Thyroid gland (tissue), 4 donors: Measurements from ENCODE around the gene ANKZF1. TPM values are rescaled to one million over a fixed set of nuclear protein-coding genes. Genes with fewer than 3 reads are reported as not detected.

Source experiments
- DNase-seq, 2 donors: peaks; one replicate each; pipeline ENCODE4 v3.0.0-alpha.2; 2019
- H3K27ac ChIP-seq, 3 donors: fragments of 200-600 bp; sonication (generic); 1 replicate in 2 of 3; 2 replicates in 1 of 3; pipeline ENCODE4 v1.5.1; 2016 to 2019; ENCODE audit warnings: mild to moderate bottlenecking in 1 of 3, moderate library complexity in 1 of 3
- H3K27me3 ChIP-seq: fragments of 200-600 bp; sonication (generic); one replicate; pipeline ENCODE4 v1.5.1; 2019
- H3K36me3 ChIP-seq, 2 donors: fragments of 200-600 bp; sonication (generic); one replicate each; pipeline ENCODE4 v1.5.1; 2016 to 2019
- H3K4me1 ChIP-seq, 2 donors: fragments of 200-600 bp; sonication (generic); one replicate each; pipeline ENCODE4 v1.5.1; 2017 to 2019
- H3K4me3 ChIP-seq, 3 donors: fragments of 200-600 bp; sonication (generic); replicated peaks in 1 of 3; 1 replicate in 2 of 3; 2 replicates in 1 of 3; pipeline ENCODE4 v1.5.1; 2016; ENCODE audit warnings: mild to moderate bottlenecking in 1 of 3
- H3K9me3 ChIP-seq: fragments of 200-600 bp; sonication (generic); one replicate; pipeline ENCODE4 v1.5.1; 2017
- POLR2A ChIP-seq, 2 donors: fragments of 450-650 bp; IDR thresholded peaks; one replicate each; pipeline ENCODE4 v1.6.1; 2017; ENCODE audit warnings: antibody characterized with exemption in 2 of 2, mild to moderate bottlenecking in 2 of 2, moderate library complexity in 1 of 2
- WGBS, 2 donors: methylation state at CpG; one replicate each; pipeline ENCODE4 v1.1.5; 2017; 5-methylcytosine and 5-hydroxymethylcytosine counted together
- intact Hi-C: fragments of 100-400 bp; cut with DNase I; formaldehyde crosslinking; loops from one replicate; pipeline ENCODE4 v1.15.1; 2023
- total RNA-seq, 4 donors: library from RNA; depleted of rRNA; stranded (reverse); fragments of >200 nt; gene quantifications; one replicate each; pipeline ENCODE4 v1.2.3, GENCODE V29; 2016
- TF ChIP-seq, protein P1 (sequence below), 6 experiments: fragments of 200-600 bp in 3 of 6; fragments of 450-650 bp in 3 of 6; sonication (generic) in 3 of 6; IDR thresholded peaks; one replicate each; pipeline ENCODE4 v1.5.1; 2016 to 2019; ENCODE audit warnings: antibody characterized with exemption in 6 of 6, mild to moderate bottlenecking in 2 of 6, inconsistent platforms in 1 of 6, moderate library complexity in 1 of 6

ANKZF1 gene
- total RNA-seq, 4 donors from 2014 or later, result 38.1 to 66.4 (median 45.5) TPM

GRCh38 chr2:219221957-219222518 lies 7.6 kb upstream of the ANKZF1 start:
- intact Hi-C loops, result no loop called here

DNA sequence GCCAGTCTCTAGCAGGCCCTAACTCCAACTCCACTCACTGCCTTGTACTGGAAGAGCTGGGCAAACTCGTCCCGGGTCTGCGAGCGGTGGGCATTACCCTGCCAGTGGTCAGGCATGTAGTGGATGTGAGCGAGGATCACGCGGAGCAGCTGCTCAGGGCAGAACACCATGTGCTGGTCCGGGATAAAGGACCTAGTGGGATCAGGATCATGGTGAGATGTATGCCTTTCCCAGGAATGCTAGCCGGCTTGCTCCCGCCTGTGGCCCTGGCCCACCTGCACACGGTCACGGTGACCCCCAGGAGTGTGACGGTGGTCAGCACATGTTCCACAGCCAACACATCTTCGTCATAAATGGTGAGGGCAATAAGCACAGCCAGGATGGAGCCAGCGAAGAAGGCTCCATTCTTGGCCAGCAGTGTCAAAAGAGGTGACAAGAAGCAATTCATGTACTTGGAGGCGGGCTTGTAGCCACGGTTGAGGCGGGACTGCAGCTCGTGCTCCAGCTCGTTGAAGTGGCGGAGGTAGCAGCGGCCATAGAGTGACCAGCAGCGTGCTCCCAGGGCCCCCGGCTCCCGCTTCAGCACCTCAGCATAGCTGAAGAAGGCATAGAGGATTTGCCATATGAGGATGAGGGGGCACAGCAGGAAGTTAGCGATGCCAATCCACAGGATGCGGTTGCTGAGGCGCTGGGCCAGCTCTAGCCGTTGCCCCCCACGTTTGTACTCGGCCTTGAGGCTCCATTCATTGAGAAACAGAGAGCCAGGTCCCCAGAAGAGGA lies 5.6 kb upstream of the ANKZF1 start:
- intact Hi-C loops, result no loop called here

More at GRCh38 chr2:219221957-219222518, 7.6 kb upstream of the ANKZF1 start:
- no peaks in the 10 kb centered on the region for H3K27me3 ChIP-seq
- no peak for DNase-seq
- no peak overlapping the region for H3K4me3 ChIP-seq
- H3K27ac ChIP-seq, result no peak overlapping the region
- TF ChIP-seq, protein P1, sequence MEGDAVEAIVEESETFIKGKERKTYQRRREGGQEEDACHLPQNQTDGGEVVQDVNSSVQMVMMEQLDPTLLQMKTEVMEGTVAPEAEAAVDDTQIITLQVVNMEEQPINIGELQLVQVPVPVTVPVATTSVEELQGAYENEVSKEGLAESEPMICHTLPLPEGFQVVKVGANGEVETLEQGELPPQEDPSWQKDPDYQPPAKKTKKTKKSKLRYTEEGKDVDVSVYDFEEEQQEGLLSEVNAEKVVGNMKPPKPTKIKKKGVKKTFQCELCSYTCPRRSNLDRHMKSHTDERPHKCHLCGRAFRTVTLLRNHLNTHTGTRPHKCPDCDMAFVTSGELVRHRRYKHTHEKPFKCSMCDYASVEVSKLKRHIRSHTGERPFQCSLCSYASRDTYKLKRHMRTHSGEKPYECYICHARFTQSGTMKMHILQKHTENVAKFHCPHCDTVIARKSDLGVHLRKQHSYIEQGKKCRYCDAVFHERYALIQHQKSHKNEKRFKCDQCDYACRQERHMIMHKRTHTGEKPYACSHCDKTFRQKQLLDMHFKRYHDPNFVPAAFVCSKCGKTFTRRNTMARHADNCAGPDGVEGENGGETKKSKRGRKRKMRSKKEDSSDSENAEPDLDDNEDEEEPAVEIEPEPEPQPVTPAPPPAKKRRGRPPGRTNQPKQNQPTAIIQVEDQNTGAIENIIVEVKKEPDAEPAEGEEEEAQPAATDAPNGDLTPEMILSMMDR (IDR thresholded peaks at IDR 0.05), result no peak
- no peak for TF ChIP-seq POLR2A (IDR thresholded peaks at IDR 0.05)
- peaks cover 55 to 56% of the 10 kb centered on the region in 2 donors for H3K36me3 ChIP-seq
- H3K9me3 ChIP-seq, result no peaks in the 10 kb centered on the region
- 92 to 96% methylated on average over 9 to 12 of the region's 16 CpGs for WGBS, 2 donors
- peaks cover 15 to 20% of the 10 kb centered on the region in 2 donors for H3K4me1 ChIP-seq

DNA sequence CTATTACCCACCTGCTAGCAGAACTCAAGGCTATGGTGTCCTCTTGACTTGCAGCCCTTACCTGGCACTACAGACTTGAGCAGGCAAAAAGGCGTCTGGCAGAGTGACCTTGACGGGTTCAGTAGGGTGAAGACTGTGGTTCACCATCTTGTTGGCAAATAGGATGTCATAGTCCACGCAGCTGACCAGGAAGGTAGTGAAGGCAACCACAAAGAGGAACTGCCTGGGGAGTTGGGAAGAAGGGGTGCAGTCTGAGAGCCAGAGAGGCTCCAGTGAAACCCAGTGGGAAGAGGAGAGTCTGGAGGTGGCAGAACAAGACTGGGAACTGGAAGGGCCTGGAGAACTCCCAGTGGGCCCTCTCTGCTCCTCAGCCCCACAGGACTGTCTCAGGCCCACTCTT lies 4.3 kb upstream of the ANKZF1 start:
- 97 to 100% methylated on average over 3 of the region's 3 CpGs for WGBS, 2 donors
- peaks cover 53 to 56% of the 10 kb centered on the region in 2 donors for H3K36me3 ChIP-seq
- no peaks in the 10 kb centered on the region for H3K9me3 ChIP-seq
- no peak for DNase-seq
- H3K27ac ChIP-seq, result no peak overlapping the region
- peaks cover 15 to 16% of the 10 kb centered on the region in 2 donors for H3K4me1 ChIP-seq
- TF ChIP-seq POLR2A (IDR thresholded peaks at IDR 0.05), result no peak
- TF ChIP-seq, protein P1 (IDR thresholded peaks at IDR 0.05), result no peak
- H3K4me3 ChIP-seq, result no peak overlapping the region
- intact Hi-C loops, result no loop called here
- H3K27me3 ChIP-seq, result no peaks in the 10 kb centered on the region

More for the DNA sequence above, 5.6 kb upstream of the ANKZF1 start:
- Histone ChIP-seq H3K27ac (no peak overlapping the region), H3K9me3 (no peaks in the 10 kb centered on the region), H3K27me3 (no peaks in the 10 kb centered on the region), H3K36me3 (peaks cover 55 to 56% of the 10 kb centered on the region in 2 donors), H3K4me1 (peaks cover 19 to 23% of the 10 kb centered on the region in 2 donors), H3K4me3 (no peak overlapping the region)
- no peak for TF ChIP-seq POLR2A (IDR thresholded peaks at IDR 0.05)
- 91 to 95% methylated on average over 31 of the region's 31 CpGs for WGBS, 2 donors
- no peak for DNase-seq

DNA sequence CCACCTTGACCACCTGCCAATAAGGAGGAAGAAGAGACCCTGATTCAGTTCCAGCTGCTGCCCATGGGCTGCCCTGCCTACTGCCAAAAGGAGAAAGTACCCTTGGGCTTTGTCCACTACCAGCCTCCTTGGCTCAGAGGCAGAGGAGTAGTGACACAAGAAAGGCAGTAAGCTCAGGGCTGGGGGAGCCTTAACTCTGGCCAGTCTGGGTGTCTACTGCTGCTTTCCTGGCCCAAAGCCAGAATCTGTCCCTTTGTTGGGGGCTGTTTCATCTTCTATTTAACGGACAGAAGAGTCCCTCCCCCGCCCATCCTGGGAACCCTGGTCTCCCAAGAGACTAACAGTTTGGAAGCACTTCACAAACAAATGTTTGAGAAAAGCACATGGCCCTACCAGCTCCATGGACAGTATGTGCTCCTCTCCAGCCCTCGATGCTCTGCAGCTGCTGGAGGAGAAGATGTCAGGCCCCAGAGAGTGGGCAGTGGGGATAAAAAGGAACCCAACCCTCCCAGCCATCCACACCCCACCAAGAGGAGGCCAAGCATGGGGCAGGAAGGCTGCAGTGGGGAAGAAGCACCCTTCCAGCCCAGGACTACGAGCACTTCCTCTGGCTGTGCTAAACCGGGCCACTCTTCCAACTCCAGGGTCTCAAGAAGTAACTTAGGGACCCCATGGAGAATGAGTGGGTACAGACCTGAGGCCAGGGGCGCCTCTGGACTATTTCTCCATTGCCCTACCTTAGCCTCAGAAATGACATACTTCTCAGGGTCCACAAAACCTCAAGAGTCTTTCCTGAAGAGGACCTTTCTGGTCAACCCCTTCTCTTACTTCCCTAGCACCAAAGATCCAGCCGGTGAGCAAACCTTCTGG lies 1.3 kb upstream of the ANKZF1 start:
- WGBS, 2 donors, result 36 to 55% methylated on average over 5 to 7 of the region's 7 CpGs
- Histone ChIP-seq H3K27me3 (no peaks in the 10 kb centered on the region), H3K9me3 (no peaks in the 10 kb centered on the region), H3K4me1 (peaks cover 24% of the 10 kb centered on the region in 2 donors), H3K27ac (peak overlapping the region in 2 of 3 donors; percentile 88 to 92), H3K4me3 (peak overlapping the region; percentile 53 to 81 (median 70)), H3K36me3 (peaks cover 42% of the 10 kb centered on the region in 2 donors)
- TF ChIP-seq, protein P1 (IDR thresholded peaks at IDR 0.05), result no peak
- no peak for TF ChIP-seq POLR2A (IDR thresholded peaks at IDR 0.05)
- no peak for DNase-seq
- intact Hi-C loops, result no loop called here

GRCh38 chr2:219228911-219229304 lies 698 bp upstream of the ANKZF1 start:
- peaks cover 24% of the 10 kb centered on the region in 2 donors for H3K4me1 ChIP-seq
- H3K4me3 ChIP-seq, result peak overlapping the region; percentile 53 to 81 (median 70)
- TF ChIP-seq, protein P1 (IDR thresholded peaks at IDR 0.05), result no peak
- no peak for TF ChIP-seq POLR2A (IDR thresholded peaks at IDR 0.05)
- 0 to 3% methylated on average over 4 to 10 of the region's 19 CpGs for WGBS, 2 donors
- intact Hi-C loops, result no loop called here
- peaks cover 42% of the 10 kb centered on the region in 2 donors for H3K36me3 ChIP-seq
- no peaks in the 10 kb centered on the region for H3K9me3 ChIP-seq
- H3K27ac ChIP-seq, result peak overlapping the region; percentile 86 to 92 (median 88)
- H3K27me3 ChIP-seq, result no peaks in the 10 kb centered on the region
- DNase-seq, result no peak
